Neural cell (in vitro differentiated cells): Measurements from ENCODE around the gene ME3.
"Not testable (repeated sequence)": the region's sequence is repeated elsewhere in the genome, so short reads cannot be mapped to it uniquely, and the experiment has no call there.

Experiments
- MXI1 ChIP-seq: fragments of 450-650 bp; conservative IDR thresholded peaks from 2 replicates; pipeline ENCODE4 v1.6.1; 2014; ENCODE audit warnings: antibody characterized with exemption, mild to moderate bottlenecking; ENCODE audit not compliant: poor library complexity, severe bottlenecking
- RAD21 ChIP-seq: fragments of 450-650 bp; conservative IDR thresholded peaks from 2 replicates; pipeline ENCODE4 v1.6.1; 2014; ENCODE audit warnings: antibody characterized with exemption, mild to moderate bottlenecking, moderate library complexity
- TF ChIP-seq, protein P1 (sequence below): fragments of 450-650 bp; IDR thresholded peaks from 2 replicates; pipeline ENCODE4 v1.5.1; 2014; ENCODE audit warnings: antibody characterized with exemption, mild to moderate bottlenecking, moderate library complexity; ENCODE audit not compliant: poor library complexity, severe bottlenecking
- TF ChIP-seq, protein P2 (sequence below): IDR thresholded peaks from 2 replicates; pipeline ENCODE4 v1.6.1; 2012; ENCODE audit warnings: borderline replicate concordance

DNA sequence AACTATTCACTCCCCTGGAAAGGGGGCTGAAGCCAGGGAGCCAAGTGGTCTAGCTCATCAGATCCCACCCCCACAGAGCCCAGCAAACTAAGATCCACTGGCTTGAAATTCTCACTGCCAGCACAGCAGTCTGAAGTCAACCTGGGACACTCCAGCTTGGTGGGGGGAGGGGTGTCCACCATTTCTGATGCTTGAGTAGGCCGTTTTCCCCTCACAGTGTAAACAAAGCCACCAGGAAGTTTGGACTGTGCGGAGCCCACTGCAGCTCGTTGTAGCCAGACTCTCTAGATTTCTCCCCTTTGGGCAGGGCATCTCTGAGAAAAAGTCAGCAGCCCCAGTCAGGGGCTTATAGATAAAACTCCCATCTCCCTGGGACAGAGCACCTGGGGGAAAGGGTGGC is 27.2 kb downstream of the ME3 start:
- TF ChIP-seq MXI1, RAD21: not testable (repeated sequence)
- TF ChIP-seq, protein P1, sequence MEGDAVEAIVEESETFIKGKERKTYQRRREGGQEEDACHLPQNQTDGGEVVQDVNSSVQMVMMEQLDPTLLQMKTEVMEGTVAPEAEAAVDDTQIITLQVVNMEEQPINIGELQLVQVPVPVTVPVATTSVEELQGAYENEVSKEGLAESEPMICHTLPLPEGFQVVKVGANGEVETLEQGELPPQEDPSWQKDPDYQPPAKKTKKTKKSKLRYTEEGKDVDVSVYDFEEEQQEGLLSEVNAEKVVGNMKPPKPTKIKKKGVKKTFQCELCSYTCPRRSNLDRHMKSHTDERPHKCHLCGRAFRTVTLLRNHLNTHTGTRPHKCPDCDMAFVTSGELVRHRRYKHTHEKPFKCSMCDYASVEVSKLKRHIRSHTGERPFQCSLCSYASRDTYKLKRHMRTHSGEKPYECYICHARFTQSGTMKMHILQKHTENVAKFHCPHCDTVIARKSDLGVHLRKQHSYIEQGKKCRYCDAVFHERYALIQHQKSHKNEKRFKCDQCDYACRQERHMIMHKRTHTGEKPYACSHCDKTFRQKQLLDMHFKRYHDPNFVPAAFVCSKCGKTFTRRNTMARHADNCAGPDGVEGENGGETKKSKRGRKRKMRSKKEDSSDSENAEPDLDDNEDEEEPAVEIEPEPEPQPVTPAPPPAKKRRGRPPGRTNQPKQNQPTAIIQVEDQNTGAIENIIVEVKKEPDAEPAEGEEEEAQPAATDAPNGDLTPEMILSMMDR: not testable (repeated sequence)
- TF ChIP-seq, protein P2, sequence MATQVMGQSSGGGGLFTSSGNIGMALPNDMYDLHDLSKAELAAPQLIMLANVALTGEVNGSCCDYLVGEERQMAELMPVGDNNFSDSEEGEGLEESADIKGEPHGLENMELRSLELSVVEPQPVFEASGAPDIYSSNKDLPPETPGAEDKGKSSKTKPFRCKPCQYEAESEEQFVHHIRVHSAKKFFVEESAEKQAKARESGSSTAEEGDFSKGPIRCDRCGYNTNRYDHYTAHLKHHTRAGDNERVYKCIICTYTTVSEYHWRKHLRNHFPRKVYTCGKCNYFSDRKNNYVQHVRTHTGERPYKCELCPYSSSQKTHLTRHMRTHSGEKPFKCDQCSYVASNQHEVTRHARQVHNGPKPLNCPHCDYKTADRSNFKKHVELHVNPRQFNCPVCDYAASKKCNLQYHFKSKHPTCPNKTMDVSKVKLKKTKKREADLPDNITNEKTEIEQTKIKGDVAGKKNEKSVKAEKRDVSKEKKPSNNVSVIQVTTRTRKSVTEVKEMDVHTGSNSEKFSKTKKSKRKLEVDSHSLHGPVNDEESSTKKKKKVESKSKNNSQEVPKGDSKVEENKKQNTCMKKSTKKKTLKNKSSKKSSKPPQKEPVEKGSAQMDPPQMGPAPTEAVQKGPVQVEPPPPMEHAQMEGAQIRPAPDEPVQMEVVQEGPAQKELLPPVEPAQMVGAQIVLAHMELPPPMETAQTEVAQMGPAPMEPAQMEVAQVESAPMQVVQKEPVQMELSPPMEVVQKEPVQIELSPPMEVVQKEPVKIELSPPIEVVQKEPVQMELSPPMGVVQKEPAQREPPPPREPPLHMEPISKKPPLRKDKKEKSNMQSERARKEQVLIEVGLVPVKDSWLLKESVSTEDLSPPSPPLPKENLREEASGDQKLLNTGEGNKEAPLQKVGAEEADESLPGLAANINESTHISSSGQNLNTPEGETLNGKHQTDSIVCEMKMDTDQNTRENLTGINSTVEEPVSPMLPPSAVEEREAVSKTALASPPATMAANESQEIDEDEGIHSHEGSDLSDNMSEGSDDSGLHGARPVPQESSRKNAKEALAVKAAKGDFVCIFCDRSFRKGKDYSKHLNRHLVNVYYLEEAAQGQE: not testable (repeated sequence)
